K562 (cell line): ENCODE measurements around the gene SRRM5. TPM values are rescaled to one million over a fixed set of nuclear protein-coding genes. Genes with fewer than 3 reads are reported as not detected.

Experiments
- ARID1B ChIP-seq: fragments of 450-650 bp; IDR thresholded peaks from 2 replicates; pipeline ENCODE4 v1.6.1; 2016; ENCODE audit warnings: antibody characterized with exemption, mild to moderate bottlenecking, inconsistent platforms
- ATF7 ChIP-seq: fragments of 450-650 bp; IDR thresholded peaks from 2 replicates; pipeline ENCODE4 v1.7.1; 2014; ENCODE audit warnings: mild to moderate bottlenecking, moderate library complexity
- BRD9 ChIP-seq: fragments of 450-650 bp; IDR thresholded peaks from 2 replicates; pipeline ENCODE4 v1.6.1; 2018; ENCODE audit warnings: low read depth; ENCODE audit not compliant: partially characterized antibody
- COPS2 ChIP-seq: fragments of 450-650 bp; conservative IDR thresholded peaks from 2 replicates; pipeline ENCODE4 v1.6.1; 2016; ENCODE audit warnings: mild to moderate bottlenecking, moderate library complexity
- E2F6 ChIP-seq, 2 experiments: IDR thresholded peaks; 2 replicates each; pipeline ENCODE4 v1.6.1; 2011; ENCODE audit warnings: borderline replicate concordance in 1 of 2, control low read depth in 1 of 2, low read depth in 1 of 2, low read length in 1 of 2, mild to moderate bottlenecking in 1 of 2, mixed read lengths in 1 of 2, moderate library complexity in 1 of 2; ENCODE audit not compliant: insufficient read depth in 1 of 2, insufficient read length in 1 of 2, poor library complexity in 1 of 2, severe bottlenecking in 1 of 2; ENCODE audit errors: extremely low read depth in 1 of 2
- FOXK1 ChIP-seq: sonication (generic); formaldehyde crosslinking; IDR thresholded peaks from 2 replicates; pipeline ENCODE4 v1.8.0; 2022; ENCODE audit warnings: missing genetic modification reagents, mild to moderate bottlenecking, borderline replicate concordance
- MED1 ChIP-seq: sonication (generic); formaldehyde crosslinking; IDR thresholded peaks from 2 replicates; pipeline ENCODE4 v1.8.1; 2023; ENCODE audit warnings: missing genetic modification reagents, borderline replicate concordance
- MEIS2 ChIP-seq: fragments of 450-650 bp; IDR thresholded peaks from 2 replicates; pipeline ENCODE4 v1.6.1; 2014; ENCODE audit warnings: mild to moderate bottlenecking; ENCODE audit not compliant: partially characterized antibody
- NCOA6 ChIP-seq: fragments of 450-650 bp; IDR thresholded peaks from 2 replicates; pipeline ENCODE4 v1.6.1; 2017; ENCODE audit warnings: mild to moderate bottlenecking
- NFXL1 ChIP-seq: fragments of 450-650 bp; formaldehyde crosslinking; IDR thresholded peaks from 2 replicates; pipeline ENCODE4 v1.4.0; 2021; ENCODE audit warnings: mild to moderate bottlenecking
- NR2C1 ChIP-seq, 2 experiments: fragments of 450-650 bp; IDR thresholded peaks; 2 replicates each; pipeline ENCODE4 v1.6.1; 2017; ENCODE audit warnings: mild to moderate bottlenecking in 2 of 2, antibody characterized with exemption in 1 of 2, inconsistent platforms in 1 of 2, missing compliant biosample characterization in 1 of 2, missing genetic modification characterization in 1 of 2
- PCBP1 ChIP-seq: fragments of 200-400 bp; formaldehyde crosslinking; IDR thresholded peaks from 2 replicates; pipeline ENCODE4 v1.6.1; 2018; ENCODE audit warnings: mild to moderate bottlenecking, low read depth, low read length; ENCODE audit not compliant: poor library complexity, severe bottlenecking
- PHB ChIP-seq: fragments of 250-450 bp; sonication (Bioruptor Pico); IDR thresholded peaks from 2 replicates; pipeline ENCODE4 v1.5.0; 2021
- RBBP5 ChIP-seq: fragments of 200-600 bp; sonication (generic); IDR thresholded peaks from 2 replicates; pipeline ENCODE4 v1.6.1; 2012; ENCODE audit warnings: borderline replicate concordance, mild to moderate bottlenecking, low read length, control low read depth, inconsistent platforms; ENCODE audit not compliant: insufficient read depth, poor library complexity, severe bottlenecking
- SIRT6 ChIP-seq: IDR thresholded peaks from one replicate; pipeline ENCODE4 v1.6.1; 2012; ENCODE audit warnings: low read depth, mild to moderate bottlenecking, control low read depth, inconsistent platforms, low read length, moderate library complexity
- ZBED1 ChIP-seq: IDR thresholded peaks from 2 replicates; pipeline ENCODE4 v1.6.1; 2014
- ZBTB49 ChIP-seq: sonication (generic); formaldehyde crosslinking; IDR thresholded peaks from 2 replicates; pipeline ENCODE4 v1.8.0; 2022; ENCODE audit warnings: missing genetic modification reagents, mild to moderate bottlenecking, borderline replicate concordance
- ZFP91 ChIP-seq: sonication (generic); formaldehyde crosslinking; IDR thresholded peaks from 2 replicates; pipeline ENCODE4 v1.8.0; 2022; ENCODE audit warnings: mild to moderate bottlenecking, missing genetic modification reagents
- ZNF124 ChIP-seq: sonication (generic); formaldehyde crosslinking; IDR thresholded peaks from 2 replicates; pipeline ENCODE4 v1.8.1; 2022; ENCODE audit warnings: missing genetic modification reagents
- ZNF197 ChIP-seq: fragments of 200-800 bp; sonication (Bioruptor generic); IDR thresholded peaks from 2 replicates; pipeline ENCODE4 v1.6.1; 2016; ENCODE audit warnings: low read depth, missing genetic modification characterization, missing compliant biosample characterization
- ZNF551 ChIP-seq: fragments of 250-450 bp; sonication (Bioruptor Pico); IDR thresholded peaks from 2 replicates; pipeline ENCODE4 v1.5.0; 2021; ENCODE audit warnings: mild to moderate bottlenecking, moderate library complexity
- ZNF586 ChIP-seq: fragments of 450-650 bp; formaldehyde crosslinking; conservative IDR thresholded peaks from 2 replicates; pipeline ENCODE4 v1.4.0; 2020; ENCODE audit warnings: mild to moderate bottlenecking, moderate library complexity
- polyA plus RNA-seq, 8 experiments: library from polyadenylated mRNA; depleted of rRNA in 4 of 8; stranded (reverse) in 5 of 8; unstranded in 3 of 8; fragments of >200 nt; fragmentation: Nextera tagmentation in 2 of 8; fragmentation: Illumina TruSeq in 1 of 8; extraction: Ambion mirVana in 2 of 8; extraction: Trizol in 1 of 8; gene quantifications; 2 replicates each; pipeline versions ENCODE4 v1.2.1 to v1.2.3, GENCODE V29; 2011 to 2014; ENCODE audit warnings: inconsistent platforms in 1 of 8, missing spikeins in 1 of 8
- total RNA-seq, 7 experiments: library from RNA; depleted of rRNA in 6 of 7; stranded (reverse); fragments of >200 nt in 6 of 7; fragmentation: Illumina TruSeq in 2 of 7; extraction: Trizol in 2 of 7; gene quantifications; 2 replicates each; pipeline versions ENCODE4 v1.2.1 to v1.2.3, GENCODE V29; 2011 to 2021; ENCODE audit warnings: low replicate concordance in 1 of 7

The SRRM5 gene
- total and polyA plus RNA-seq, 9 of the 15 experiments (the other 6 are each of a cell fraction or from before 2014, with no cell fraction given): 0.09 to 0.45 (median 0.18) TPM; not detected in 2

- no peak for TF ChIP-seq ZBTB49 (CRISPR knock-in tag)
- no peak for TF ChIP-seq COPS2
- no peak for TF ChIP-seq SIRT6
- TF ChIP-seq PCBP1: peak; percentile 49
- TF ChIP-seq E2F6 (IDR thresholded peaks at IDR 0.05; ENCODE audit: borderline replicate concordance in 1 of 2, extremely low read depth in 1 of 2, insufficient read depth in 1 of 2, insufficient read length in 1 of 2, low read depth in 1 of 2, low read length in 1 of 2, poor library complexity in 1 of 2, severe bottlenecking in 1 of 2): peak; percentile 97 to 98
- no peak for TF ChIP-seq NCOA6
- TF ChIP-seq NFXL1: no peak
- TF ChIP-seq ZNF551 (CRISPR knock-in tag): no peak
- TF ChIP-seq ZNF586 (CRISPR knock-in tag): no peak
- no peak for TF ChIP-seq ZNF124 (CRISPR knock-in tag)
- no peak for TF ChIP-seq ZBED1
- TF ChIP-seq ZFP91 (CRISPR knock-in tag): no peak
- no peak for TF ChIP-seq PHB (CRISPR knock-in tag)
- no peak for TF ChIP-seq ZNF197 (CRISPR knock-in tag)
- no peak for TF ChIP-seq BRD9
- TF ChIP-seq ATF7: no peak
- TF ChIP-seq RBBP5: no peak
- no peak for TF ChIP-seq ARID1B
- no peak for TF ChIP-seq FOXK1 (CRISPR knock-in tag)
- TF ChIP-seq NR2C1 (IDR thresholded peaks at IDR 0.05): no peak
- no peak for TF ChIP-seq NR2C1 (tag; IDR thresholded peaks at IDR 0.05)
- no peak for TF ChIP-seq MED1 (CRISPR knock-in tag)
- TF ChIP-seq MEIS2: no peak
These were observed 27.9 kb downstream of the SRRM5 start, which contains the start of gene CADM4 (continued) for GRCh38 chr19:43639519-43640423.
